K562 (cell line): ENCODE results near the gene CCL13. TPM values are rescaled to one million over a fixed set of nuclear protein-coding genes. Genes with fewer than 3 reads are reported as not detected.
A peak's percentile ranks its signal among the peaks of the same experiment; 100 is the strongest.

Experiments
- ATF7 ChIP-seq: fragments of 450-650 bp; IDR thresholded peaks from 2 replicates; pipeline ENCODE4 v1.7.1; 2014; ENCODE audit warnings: mild to moderate bottlenecking, moderate library complexity
- BCL6 ChIP-seq: fragments of 250-450 bp; sonication (Bioruptor Pico); IDR thresholded peaks from 2 replicates; pipeline ENCODE4 v1.4.0; 2020
- CCNT2 ChIP-seq: IDR thresholded peaks from 2 replicates; pipeline ENCODE4 v1.6.1; 2011; ENCODE audit warnings: borderline replicate concordance, low read depth, mild to moderate bottlenecking, moderate library complexity, mixed read lengths, low read length; ENCODE audit not compliant: insufficient read length; ENCODE audit errors: extremely low read depth
- CEBPB ChIP-seq: fragments of 450-650 bp; IDR thresholded peaks from 2 replicates; pipeline ENCODE4 v1.6.1; 2016; ENCODE audit warnings: missing genetic modification characterization, missing compliant biosample characterization
- ELF4 ChIP-seq: fragments of 450-650 bp; formaldehyde crosslinking; IDR thresholded peaks from 2 replicates; pipeline ENCODE4 v1.4.0; 2022; ENCODE audit warnings: missing genetic modification characterization
- ETV1 ChIP-seq: fragments of 450-650 bp; conservative IDR thresholded peaks from 2 replicates; pipeline ENCODE4 v1.6.1; 2016; ENCODE audit warnings: missing genetic modification characterization, control low read depth, low read depth, missing compliant biosample characterization
- JUND ChIP-seq, 2 experiments: IDR thresholded peaks; 2 replicates in 1 of 2; 3 replicates in 1 of 2; pipeline ENCODE4 v1.6.1; 2011; ENCODE audit warnings: borderline replicate concordance in 2 of 2, low read depth in 2 of 2, low read length in 2 of 2, improper control_type of control experiment in 1 of 2, missing biosample characterization in 1 of 2, missing genetic modification characterization in 1 of 2, missing genetic modification reagents in 1 of 2
- KLF10 ChIP-seq: fragments of 250-450 bp; sonication (Bioruptor Pico); IDR thresholded peaks from 2 replicates; pipeline ENCODE4 v1.6.1; 2021; ENCODE audit warnings: matching md5 sums
- MTA1 ChIP-seq: fragments of 450-650 bp; IDR thresholded peaks from 2 replicates; pipeline ENCODE4 v1.6.1; 2017; ENCODE audit warnings: borderline replicate concordance
- MXI1 ChIP-seq: IDR thresholded peaks from 2 replicates; pipeline ENCODE4 v1.6.1; 2011; ENCODE audit warnings: low read depth, mild to moderate bottlenecking, improper control_type of control experiment, low read length
- NFE2 ChIP-seq: IDR thresholded peaks from 2 replicates; pipeline ENCODE4 v1.6.1; 2014; ENCODE audit warnings: antibody characterized with exemption, low read depth
- PCBP1 ChIP-seq: fragments of 200-400 bp; formaldehyde crosslinking; IDR thresholded peaks from 2 replicates; pipeline ENCODE4 v1.6.1; 2018; ENCODE audit warnings: mild to moderate bottlenecking, low read depth, low read length; ENCODE audit not compliant: poor library complexity, severe bottlenecking
- PHF20 ChIP-seq: fragments of 450-650 bp; IDR thresholded peaks from 2 replicates; pipeline ENCODE4 v1.6.1; 2018; ENCODE audit not compliant: partially characterized antibody
- RFX7 ChIP-seq: fragments of 250-450 bp; sonication (Bioruptor Pico); IDR thresholded peaks from 2 replicates; pipeline ENCODE4 v1.5.1; 2021; ENCODE audit warnings: mild to moderate bottlenecking
- SMARCE1 ChIP-seq: fragments of 450-650 bp; IDR thresholded peaks from 2 replicates; pipeline ENCODE4 v1.7.1; 2016; ENCODE audit warnings: mild to moderate bottlenecking
- ZEB2 ChIP-seq: fragments of 450-650 bp; IDR thresholded peaks from 2 replicates; pipeline ENCODE4 v1.6.1; 2016
- polyA plus RNA-seq, 8 experiments: library from polyadenylated mRNA; depleted of rRNA in 4 of 8; stranded (reverse) in 5 of 8; unstranded in 3 of 8; fragments of >200 nt; fragmentation: Nextera tagmentation in 2 of 8; fragmentation: Illumina TruSeq in 1 of 8; extraction: Ambion mirVana in 2 of 8; extraction: Trizol in 1 of 8; gene quantifications; 2 replicates each; pipeline versions ENCODE4 v1.2.1 to v1.2.3, GENCODE V29; 2011 to 2014; ENCODE audit warnings: inconsistent platforms in 1 of 8, missing spikeins in 1 of 8
- total RNA-seq, 7 experiments: library from RNA; depleted of rRNA in 6 of 7; stranded (reverse); fragments of >200 nt in 6 of 7; fragmentation: Illumina TruSeq in 2 of 7; extraction: Trizol in 2 of 7; gene quantifications; 2 replicates each; pipeline versions ENCODE4 v1.2.1 to v1.2.3, GENCODE V29; 2011 to 2021; ENCODE audit warnings: low replicate concordance in 1 of 7
- TF ChIP-seq, protein P1 (sequence below): sonication (generic); formaldehyde crosslinking; IDR thresholded peaks from 2 replicates; pipeline ENCODE4 v1.8.0; 2022; ENCODE audit warnings: mild to moderate bottlenecking, missing genetic modification reagents
- TF ChIP-seq, protein P2 (sequence below): fragments of 250-450 bp; sonication (Bioruptor Pico); IDR thresholded peaks from 2 replicates; pipeline ENCODE4 v1.5.0; 2022; ENCODE audit warnings: mild to moderate bottlenecking
- TF ChIP-seq, protein P3 (sequence below): fragments of 450-650 bp; formaldehyde crosslinking; IDR thresholded peaks from 2 replicates; pipeline ENCODE4 v1.4.0; 2022; ENCODE audit warnings: missing genetic modification characterization
- TF ChIP-seq, protein P4 (sequence below): fragments of 450-650 bp; formaldehyde crosslinking; IDR thresholded peaks from 2 replicates; pipeline ENCODE4 v1.4.0; 2020; ENCODE audit warnings: mild to moderate bottlenecking, moderate library complexity
- TF ChIP-seq, protein P5 (sequence below), 2 experiments: fragments of 200-800 bp in 1 of 2; sonication (Bioruptor generic) in 1 of 2; sonication (generic) in 1 of 2; formaldehyde crosslinking in 1 of 2; IDR thresholded peaks in 1 of 2; conservative IDR thresholded peaks in 1 of 2; 2 replicates each; pipeline versions ENCODE4 v1.5.0 to v1.6.1; 2016 to 2020; ENCODE audit warnings: missing compliant biosample characterization in 1 of 2, missing genetic modification characterization in 1 of 2, missing genetic modification reagents in 1 of 2
- TF ChIP-seq, protein P6 (sequence below): sonication (generic); formaldehyde crosslinking; IDR thresholded peaks from 2 replicates; pipeline ENCODE4 v1.8.0; 2022; ENCODE audit warnings: missing genetic modification reagents, mild to moderate bottlenecking, borderline replicate concordance

Gene CCL13
- total and polyA plus RNA-seq, 9 of the 15 experiments (the other 6 are each of a cell fraction or from before 2014, with no cell fraction given) = not detected

DNA sequence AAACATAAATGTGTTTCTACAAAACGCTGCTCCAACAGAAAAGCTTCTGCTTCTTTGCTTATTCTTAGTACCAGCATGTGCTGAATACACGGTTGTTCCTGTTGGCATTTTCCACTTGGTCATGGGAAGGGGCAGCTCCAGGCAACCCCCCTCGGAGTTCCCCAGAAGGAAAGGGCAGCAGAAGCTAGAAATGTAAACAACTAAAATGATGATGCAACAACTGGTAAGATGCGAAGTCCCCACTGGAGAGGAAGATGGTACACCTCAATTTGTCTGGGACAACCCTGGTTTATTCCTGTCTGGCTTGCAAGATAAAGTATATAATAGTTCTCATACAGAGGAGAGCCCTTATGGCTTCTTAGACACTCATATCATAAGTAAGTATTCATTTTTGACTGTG lies 9.2 kb upstream of the CCL13 start (continued):
- TF ChIP-seq ETV1 (tag) = no peak
- TF ChIP-seq, protein P1, sequence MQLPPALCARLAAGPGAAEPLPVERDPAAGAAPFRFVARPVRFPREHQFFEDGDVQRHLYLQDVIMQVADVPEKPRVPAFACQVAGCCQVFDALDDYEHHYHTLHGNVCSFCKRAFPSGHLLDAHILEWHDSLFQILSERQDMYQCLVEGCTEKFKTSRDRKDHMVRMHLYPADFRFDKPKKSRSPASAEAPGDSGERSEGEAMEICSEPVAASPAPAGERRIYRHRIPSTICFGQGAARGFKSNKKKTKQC (CRISPR knock-in tag) = no peak
- no peak for TF ChIP-seq ZEB2
- TF ChIP-seq, protein P2, sequence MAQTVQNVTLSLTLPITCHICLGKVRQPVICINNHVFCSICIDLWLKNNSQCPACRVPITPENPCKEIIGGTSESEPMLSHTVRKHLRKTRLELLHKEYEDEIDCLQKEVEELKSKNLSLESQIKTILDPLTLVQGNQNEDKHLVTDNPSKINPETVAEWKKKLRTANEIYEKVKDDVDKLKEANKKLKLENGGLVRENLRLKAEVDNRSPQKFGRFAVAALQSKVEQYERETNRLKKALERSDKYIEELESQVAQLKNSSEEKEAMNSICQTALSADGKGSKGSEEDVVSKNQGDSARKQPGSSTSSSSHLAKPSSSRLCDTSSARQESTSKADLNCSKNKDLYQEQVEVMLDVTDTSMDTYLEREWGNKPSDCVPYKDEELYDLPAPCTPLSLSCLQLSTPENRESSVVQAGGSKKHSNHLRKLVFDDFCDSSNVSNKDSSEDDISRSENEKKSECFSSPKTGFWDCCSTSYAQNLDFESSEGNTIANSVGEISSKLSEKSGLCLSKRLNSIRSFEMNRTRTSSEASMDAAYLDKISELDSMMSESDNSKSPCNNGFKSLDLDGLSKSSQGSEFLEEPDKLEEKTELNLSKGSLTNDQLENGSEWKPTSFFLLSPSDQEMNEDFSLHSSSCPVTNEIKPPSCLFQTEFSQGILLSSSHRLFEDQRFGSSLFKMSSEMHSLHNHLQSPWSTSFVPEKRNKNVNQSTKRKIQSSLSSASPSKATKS (CRISPR knock-in tag) = no peak
- TF ChIP-seq CEBPB (tag) = peak; percentile 78
- no peak for TF ChIP-seq RFX7 (CRISPR knock-in tag)
- TF ChIP-seq NFE2 = no peak
- TF ChIP-seq MTA1 = no peak
- no peak for TF ChIP-seq KLF10
- no peak for TF ChIP-seq CCNT2
- no peak for TF ChIP-seq BCL6
- no peak for TF ChIP-seq ELF4 (CRISPR knock-in tag)
- no peak for TF ChIP-seq PCBP1
- TF ChIP-seq, protein P3, sequence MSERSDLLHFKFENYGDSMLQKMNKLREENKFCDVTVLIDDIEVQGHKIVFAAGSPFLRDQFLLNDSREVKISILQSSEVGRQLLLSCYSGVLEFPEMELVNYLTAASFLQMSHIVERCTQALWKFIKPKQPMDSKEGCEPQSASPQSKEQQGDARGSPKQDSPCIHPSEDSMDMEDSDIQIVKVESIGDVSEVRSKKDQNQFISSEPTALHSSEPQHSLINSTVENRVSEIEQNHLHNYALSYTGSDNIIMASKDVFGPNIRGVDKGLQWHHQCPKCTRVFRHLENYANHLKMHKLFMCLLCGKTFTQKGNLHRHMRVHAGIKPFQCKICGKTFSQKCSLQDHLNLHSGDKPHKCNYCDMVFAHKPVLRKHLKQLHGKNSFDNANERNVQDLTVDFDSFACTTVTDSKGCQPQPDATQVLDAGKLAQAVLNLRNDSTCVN (CRISPR knock-in tag) = no peak
- no peak for TF ChIP-seq PHF20
- no peak for TF ChIP-seq MXI1
- TF ChIP-seq, protein P4, sequence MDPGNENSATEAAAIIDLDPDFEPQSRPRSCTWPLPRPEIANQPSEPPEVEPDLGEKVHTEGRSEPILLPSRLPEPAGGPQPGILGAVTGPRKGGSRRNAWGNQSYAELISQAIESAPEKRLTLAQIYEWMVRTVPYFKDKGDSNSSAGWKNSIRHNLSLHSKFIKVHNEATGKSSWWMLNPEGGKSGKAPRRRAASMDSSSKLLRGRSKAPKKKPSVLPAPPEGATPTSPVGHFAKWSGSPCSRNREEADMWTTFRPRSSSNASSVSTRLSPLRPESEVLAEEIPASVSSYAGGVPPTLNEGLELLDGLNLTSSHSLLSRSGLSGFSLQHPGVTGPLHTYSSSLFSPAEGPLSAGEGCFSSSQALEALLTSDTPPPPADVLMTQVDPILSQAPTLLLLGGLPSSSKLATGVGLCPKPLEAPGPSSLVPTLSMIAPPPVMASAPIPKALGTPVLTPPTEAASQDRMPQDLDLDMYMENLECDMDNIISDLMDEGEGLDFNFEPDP (CRISPR knock-in tag) = no peak
- peak; percentile 85 for TF ChIP-seq JUND (IDR thresholded peaks at IDR 0.05; ENCODE audit: borderline replicate concordance, low read depth, low read length)
- TF ChIP-seq JUND (tag; IDR thresholded peaks at IDR 0.05; ENCODE audit: borderline replicate concordance, low read depth, low read length) = peak; percentile 33; the same call in 2 of the 3 replicates
- TF ChIP-seq, protein P5, sequence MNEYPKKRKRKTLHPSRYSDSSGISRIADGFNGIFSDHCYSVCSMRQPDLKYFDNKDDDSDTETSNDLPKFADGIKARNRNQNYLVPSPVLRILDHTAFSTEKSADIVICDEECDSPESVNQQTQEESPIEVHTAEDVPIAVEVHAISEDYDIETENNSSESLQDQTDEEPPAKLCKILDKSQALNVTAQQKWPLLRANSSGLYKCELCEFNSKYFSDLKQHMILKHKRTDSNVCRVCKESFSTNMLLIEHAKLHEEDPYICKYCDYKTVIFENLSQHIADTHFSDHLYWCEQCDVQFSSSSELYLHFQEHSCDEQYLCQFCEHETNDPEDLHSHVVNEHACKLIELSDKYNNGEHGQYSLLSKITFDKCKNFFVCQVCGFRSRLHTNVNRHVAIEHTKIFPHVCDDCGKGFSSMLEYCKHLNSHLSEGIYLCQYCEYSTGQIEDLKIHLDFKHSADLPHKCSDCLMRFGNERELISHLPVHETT (CRISPR knock-in tag; conservative IDR thresholded peaks at IDR 0.05 in 1 of 2, IDR thresholded peaks at IDR 0.05 in 1 of 2) = no peak
- TF ChIP-seq ATF7 = peak; percentile 92; the same call in 1 of the 2 replicates
- TF ChIP-seq, protein P6, sequence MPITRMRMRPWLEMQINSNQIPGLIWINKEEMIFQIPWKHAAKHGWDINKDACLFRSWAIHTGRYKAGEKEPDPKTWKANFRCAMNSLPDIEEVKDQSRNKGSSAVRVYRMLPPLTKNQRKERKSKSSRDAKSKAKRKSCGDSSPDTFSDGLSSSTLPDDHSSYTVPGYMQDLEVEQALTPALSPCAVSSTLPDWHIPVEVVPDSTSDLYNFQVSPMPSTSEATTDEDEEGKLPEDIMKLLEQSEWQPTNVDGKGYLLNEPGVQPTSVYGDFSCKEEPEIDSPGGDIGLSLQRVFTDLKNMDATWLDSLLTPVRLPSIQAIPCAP (CRISPR knock-in tag) = no peak
- TF ChIP-seq SMARCE1 = no peak; the same call in 1 of the 2 replicates
